ENCODE data around the gene HMGXB3.

The HMGXB3 gene

GRCh38 chr5:150000256-150000989, at the start of gene HMGXB3, which contains the start of gene TIGD6:
HMGXB3 (plus strand) TSS chr5:150000739; CDS start chr5:150004853, 4,114 bp downstream.
TIGD6 (minus strand) TSS chr5:150000654; CDS start chr5:149996348, 4,306 bp downstream.
- TF ChIP-seq CTCF (IDR thresholded peaks at IDR 0.05; ENCODE audit: control insufficient read depth, extremely low read depth, insufficient read depth), result no peak
- peak; percentile 92 for DNase-seq (ENCODE audit: low read depth)
- peak within 1 kb of the TSS; percentile 64 for H3K4me3 ChIP-seq (ENCODE audit: low read depth, low read length)

- DNase-seq (ENCODE audit: low read depth), result no peak
- no peak for TF ChIP-seq CTCF (IDR thresholded peaks at IDR 0.05; ENCODE audit: control insufficient read depth, extremely low read depth, insufficient read depth)
- no peak overlapping the region for H3K4me3 ChIP-seq (ENCODE audit: low read depth, low read length)
These were observed 49.3 kb upstream of the HMGXB3 start for GRCh38 chr5:149951138-149951749.

GRCh38 chr5:149953436-149954121, 47.0 kb upstream of the HMGXB3 start:
- no peak overlapping the region for H3K4me3 ChIP-seq (ENCODE audit: low read depth, low read length)
- TF ChIP-seq CTCF (IDR thresholded peaks at IDR 0.05; ENCODE audit: control insufficient read depth, extremely low read depth, insufficient read depth), result no peak
- DNase-seq (ENCODE audit: low read depth), result no peak

GRCh38 chr5:149954798-149955197, 45.7 kb upstream of the HMGXB3 start:
- DNase-seq (ENCODE audit: low read depth), result no peak
- TF ChIP-seq CTCF (IDR thresholded peaks at IDR 0.05; ENCODE audit: control insufficient read depth, extremely low read depth, insufficient read depth), result no peak
- no peak overlapping the region for H3K4me3 ChIP-seq (ENCODE audit: low read depth, low read length)

GRCh38 chr5:149956685-149957084, 43.9 kb upstream of the HMGXB3 start:
- no peak for DNase-seq (ENCODE audit: low read depth)
- no peak for TF ChIP-seq CTCF (IDR thresholded peaks at IDR 0.05; ENCODE audit: control insufficient read depth, extremely low read depth, insufficient read depth)
- H3K4me3 ChIP-seq (ENCODE audit: low read depth, low read length), result no peak overlapping the region

- TF ChIP-seq CTCF (IDR thresholded peaks at IDR 0.05; ENCODE audit: control insufficient read depth, extremely low read depth, insufficient read depth), result no peak
- no peak for DNase-seq (ENCODE audit: low read depth)
- no peak overlapping the region for H3K4me3 ChIP-seq (ENCODE audit: low read depth, low read length)
These were observed 42.7 kb upstream of the HMGXB3 start for GRCh38 chr5:149957855-149958254.
